ENCODE measurements around the gene LIN28B. TPM values are rescaled to one million over a fixed set of nuclear protein-coding genes. Genes with fewer than 3 reads are reported as not detected.

Gene LIN28B
- total RNA-seq, 4 donors from 2014 or later, result not detected

- ATAC-seq (ENCODE audit: low FRiP score) (no peak), DNase-seq (ENCODE audit: low spot score) (no peak)
- no peak for TF ChIP-seq CTCF (IDR thresholded peaks at IDR 0.05)
These were observed 632 bp downstream of the LIN28B start for GRCh38 chr6:104957301-104958177.

- ATAC-seq (ENCODE audit: low FRiP score) (no peak), DNase-seq (ENCODE audit: low spot score) (no peak)
- no peak for TF ChIP-seq CTCF (IDR thresholded peaks at IDR 0.05)
These were observed 1.5 kb downstream of the LIN28B start for GRCh38 chr6:104958178-104959025.

GRCh38 chr6:104959026-104959858 is 2.3 kb downstream of the LIN28B start:
- ATAC-seq (ENCODE audit: low FRiP score), result no peak
- no peak for TF ChIP-seq CTCF (IDR thresholded peaks at IDR 0.05)
- DNase-seq (ENCODE audit: low spot score), result no peak

GRCh38 chr6:104969108-104969507 is 12.2 kb downstream of the LIN28B start:
- TF ChIP-seq CTCF (IDR thresholded peaks at IDR 0.05), result no peak
- DNase-seq (ENCODE audit: low spot score), result no peak
- no peak for ATAC-seq (ENCODE audit: low FRiP score)

- DNase-seq (ENCODE audit: low spot score), result no peak
- no peak for TF ChIP-seq CTCF (IDR thresholded peaks at IDR 0.05)
- ATAC-seq (ENCODE audit: low FRiP score), result no peak
These were observed 13.1 kb downstream of the LIN28B start for GRCh38 chr6:104969785-104970581.

- DNase-seq (ENCODE audit: low spot score) (no peak), ATAC-seq (ENCODE audit: low FRiP score) (no peak)
- TF ChIP-seq CTCF (IDR thresholded peaks at IDR 0.05), result no peak
These were observed 16.5 kb downstream of the LIN28B start for GRCh38 chr6:104973404-104973803.
